K562 (cell line): Measurements from ENCODE around the gene KLF1. TPM values are rescaled to one million over a fixed set of nuclear protein-coding genes. Genes with fewer than 3 reads are reported as not detected.
A peak's percentile ranks its signal among the peaks of the same experiment; 100 is the strongest.

Experiments
- ATAC-seq: fragments of 200-7000 bp; cut with Tn5 transposase; 3 replicates; pipeline ENCODE4 v1.9.1; 2020; ENCODE audit warnings: moderate library complexity
- BruUV-seq: library from RNA; stranded (reverse); fragments of 400-500 nt; replicated peaks from 2 replicates; lab custom pipeline; 2021; lab: Mats Ljungman, UMichigan
- CTCF ChIA-PET: fragments of 300-600 bp; formaldehyde crosslinking; extraction: SDS; loops from one replicate; lab custom pipeline; 2021; ENCODE audit warnings: low intra/inter-chr PET ratio; lab: Yijun Ruan, JAX
- POLR2A ChIA-PET: fragments of 300-600, 350-650 bp; sonication (Branson Sonifier 250); formaldehyde crosslinking; extraction: SDS; loops from one replicate; lab custom pipeline; 2021; ENCODE audit warnings: antibody characterized with exemption, inconsistent platforms; lab: Yijun Ruan, JAX
- DNase-seq, 4 experiments: peaks; one replicate each; pipeline versions ENCODE4 v3.0.0 to v3.0.0-alpha.2; 2011 to 2018; ENCODE audit warnings: low spot score in 3 of 4, mixed read lengths in 3 of 4; ENCODE audit errors: extremely low read depth in 1 of 4
- FAIRE-seq: peaks from 2 replicates; lab custom pipeline; 2011; peaks lifted over from hg19 to GRCh38; lab: Jason Lieb, UNC
- H2AFZ ChIP-seq: 2 replicates; pipeline ENCODE4 v1.6.0; 2011; ENCODE audit warnings: low read depth, low read length, control low read depth, inconsistent platforms
- H3K27ac ChIP-seq: fragments of 200-600 bp; 3 replicates; pipeline ENCODE4 v1.8.0; 2011; ENCODE audit warnings: low read depth, mild to moderate bottlenecking, control low read depth, inconsistent platforms, low read length, moderate library complexity, mixed read lengths; ENCODE audit errors: extremely low read depth
- H3K27me3 ChIP-seq, 2 experiments: fragments of 300-600 bp in 1 of 2; 2 replicates in 1 of 2; 3 replicates in 1 of 2; pipeline versions ENCODE4 v1.6.0 to v1.8.0; 2011; ENCODE audit warnings: inconsistent platforms in 2 of 2, low read length in 2 of 2, mild to moderate bottlenecking in 1 of 2, mixed read lengths in 1 of 2, moderate library complexity in 1 of 2; ENCODE audit not compliant: control insufficient read depth in 2 of 2, insufficient read depth in 2 of 2
- H3K36me3 ChIP-seq: fragments of 300-600 bp; 3 replicates; pipeline ENCODE4 v1.8.0; 2011; ENCODE audit warnings: mild to moderate bottlenecking, low read length, inconsistent platforms; ENCODE audit not compliant: control insufficient read depth, insufficient read depth
- H3K4me1 ChIP-seq, 2 experiments: fragments of 200-600 bp in 1 of 2; replicated peaks in 1 of 2; 2 replicates in 1 of 2; 3 replicates in 1 of 2; pipeline versions ENCODE4 v1.5.1 to v1.8.0; 2011; ENCODE audit warnings: inconsistent platforms in 2 of 2, low read length in 2 of 2, mild to moderate bottlenecking in 1 of 2, mixed read lengths in 1 of 2, moderate library complexity in 1 of 2; ENCODE audit not compliant: control insufficient read depth in 2 of 2, insufficient read depth in 2 of 2
- H3K4me2 ChIP-seq: 2 replicates; pipeline ENCODE4 v1.6.1; 2011; ENCODE audit warnings: low read length, control low read depth, inconsistent platforms, mixed read lengths; ENCODE audit not compliant: insufficient read depth
- H3K4me3 ChIP-seq: fragments of 200-600 bp; sonication (generic), shearing (Covaris generic); 2 replicates; pipeline ENCODE4 v1.5.1; 2016; ENCODE audit warnings: control low read depth, inconsistent platforms
- H3K79me2 ChIP-seq: fragments of 200-600 bp; 3 replicates; pipeline ENCODE4 v1.8.0; 2011; ENCODE audit warnings: low read length, inconsistent platforms; ENCODE audit not compliant: control insufficient read depth, insufficient read depth
- H3K9ac ChIP-seq, 2 experiments: 2 replicates each; pipeline versions ENCODE4 v1.6.0 to v1.6.1; 2011; ENCODE audit warnings: low read depth in 2 of 2, low read length in 2 of 2, control low read depth in 1 of 2, inconsistent platforms in 1 of 2, mild to moderate bottlenecking in 1 of 2, mixed read lengths in 1 of 2; ENCODE audit not compliant: insufficient read depth in 1 of 2
- H3K9me1 ChIP-seq: one replicate; pipeline ENCODE4 v1.6.0; 2011; ENCODE audit warnings: inconsistent platforms, mild to moderate bottlenecking, low read length, moderate library complexity; ENCODE audit not compliant: control insufficient read depth, insufficient read depth
- H3K9me3 ChIP-seq: replicated peaks from 2 replicates; pipeline ENCODE4 v1.5.1; 2011; ENCODE audit warnings: low read depth, low read length, inconsistent platforms; ENCODE audit not compliant: control insufficient read depth, insufficient read depth
- H4K20me1 ChIP-seq: replicated peaks from 2 replicates; pipeline ENCODE4 v1.6.1; 2011; ENCODE audit warnings: low read length, inconsistent platforms, mixed read lengths; ENCODE audit not compliant: control insufficient read depth, insufficient read depth
- CHD1 ChIP-seq: fragments of 200-600 bp; sonication (generic); IDR thresholded peaks from one replicate; pipeline ENCODE4 v1.6.1; 2012; ENCODE audit warnings: mild to moderate bottlenecking, moderate library complexity, low read length, inconsistent platforms
- ETV6 ChIP-seq, 3 experiments: fragments of 150-350 bp in 1 of 3; sonication (generic) in 1 of 3; formaldehyde crosslinking in 1 of 3; IDR thresholded peaks; 2 replicates each; pipeline versions ENCODE4 v1.6.1 to v1.8.0; 2014 to 2022; ENCODE audit warnings: borderline replicate concordance in 2 of 3, low read depth in 2 of 3, antibody characterized with exemption in 1 of 3, low read length in 1 of 3, mild to moderate bottlenecking in 1 of 3, missing genetic modification reagents in 1 of 3
- FOXK1 ChIP-seq: sonication (generic); formaldehyde crosslinking; IDR thresholded peaks from 2 replicates; pipeline ENCODE4 v1.8.0; 2022; ENCODE audit warnings: missing genetic modification reagents, mild to moderate bottlenecking, borderline replicate concordance
- NONO ChIP-seq, 2 experiments: fragments of 200-400 bp in 1 of 2; fragments of 450-650 bp in 1 of 2; formaldehyde crosslinking in 1 of 2; IDR thresholded peaks; 2 replicates each; pipeline ENCODE4 v1.6.1; 2017; ENCODE audit warnings: low read depth in 2 of 2, mild to moderate bottlenecking in 2 of 2, moderate library complexity in 2 of 2, low read length in 1 of 2
- SAFB2 ChIP-seq: fragments of 200-400 bp; formaldehyde crosslinking; IDR thresholded peaks from 2 replicates; pipeline ENCODE4 v1.6.1; 2018; ENCODE audit warnings: borderline replicate concordance, low read length, low read depth, moderate library complexity; ENCODE audit not compliant: severe bottlenecking
- SAP30 ChIP-seq: fragments of 200-600 bp; sonication (generic); IDR thresholded peaks from 2 replicates; pipeline ENCODE4 v1.6.1; 2012; ENCODE audit warnings: borderline replicate concordance, low read depth, mild to moderate bottlenecking, moderate library complexity, low read length, control low read depth, inconsistent platforms; ENCODE audit not compliant: insufficient read depth, poor library complexity, severe bottlenecking
- SRF ChIP-seq, 2 experiments: fragments of 250-450, 450-650 bp in 1 of 2; sonication (Bioruptor Pico) in 1 of 2; sonication (generic) in 1 of 2; formaldehyde crosslinking; IDR thresholded peaks; 2 replicates each; pipeline versions ENCODE4 v1.5.0 to v1.5.1; 2020 to 2022; ENCODE audit warnings: mild to moderate bottlenecking in 1 of 2, missing genetic modification reagents in 1 of 2
- YY1 ChIP-seq, 3 experiments: IDR thresholded peaks; 2 replicates each; pipeline ENCODE4 v1.6.1; 2011; ENCODE audit warnings: low read length in 2 of 3, mild to moderate bottlenecking in 2 of 3, moderate library complexity in 2 of 3, borderline replicate concordance in 1 of 3, control low read depth in 1 of 3, low read depth in 1 of 3; ENCODE audit not compliant: insufficient read depth in 3 of 3, insufficient replicate concordance in 2 of 3, control insufficient read depth in 1 of 3, insufficient read length in 1 of 3; ENCODE audit errors: extremely low read depth in 1 of 3
- ZNF354B ChIP-seq: fragments of 250-450 bp; sonication (Bioruptor Pico); IDR thresholded peaks from 2 replicates; pipeline ENCODE4 v1.4.0; 2020
- ZNF511 ChIP-seq: sonication (generic); formaldehyde crosslinking; IDR thresholded peaks from 2 replicates; pipeline ENCODE4 v1.8.0; 2022; ENCODE audit warnings: mild to moderate bottlenecking, missing genetic modification reagents
- ZNF707 ChIP-seq: fragments of 250-450 bp; sonication (Bioruptor Pico); conservative IDR thresholded peaks from 2 replicates; pipeline ENCODE4 v1.8.0; 2022; ENCODE audit warnings: inconsistent platforms, mild to moderate bottlenecking, moderate library complexity
- WGBS: fragments of 100-300 bp; shearing (Covaris generic); methylation state at CpG from one replicate; pipeline ENCODE4 v1.1.6; 2016; ENCODE audit warnings: low coverage, mixed read lengths; ENCODE audit not compliant: insufficient coverage; ENCODE audit errors: missing lambda C conversion rate; 5-methylcytosine and 5-hydroxymethylcytosine counted together
- in situ Hi-C: fragments of 300-500 bp; cut with MboI; formaldehyde crosslinking; loops from 4 replicates; pipeline ENCODE4 v1.15.0; 2018; ENCODE audit warnings: inconsistent platforms, mixed read lengths
- intact Hi-C: fragments of 100-400 bp; cut with micrococcal nuclease; formaldehyde crosslinking; loops from 2 replicates; pipeline ENCODE4 v1.14.2; 2022
- polyA plus RNA-seq, 8 experiments: library from polyadenylated mRNA; depleted of rRNA in 4 of 8; stranded (reverse) in 5 of 8; unstranded in 3 of 8; fragments of >200 nt; fragmentation: Nextera tagmentation in 2 of 8; fragmentation: Illumina TruSeq in 1 of 8; extraction: Ambion mirVana in 2 of 8; extraction: Trizol in 1 of 8; gene quantifications; 2 replicates each; pipeline versions ENCODE4 v1.2.1 to v1.2.3, GENCODE V29; 2011 to 2014; ENCODE audit warnings: inconsistent platforms in 1 of 8, missing spikeins in 1 of 8
- total RNA-seq, 7 experiments: library from RNA; depleted of rRNA in 6 of 7; stranded (reverse); fragments of >200 nt in 6 of 7; fragmentation: Illumina TruSeq in 2 of 7; extraction: Trizol in 2 of 7; gene quantifications; 2 replicates each; pipeline versions ENCODE4 v1.2.1 to v1.2.3, GENCODE V29; 2011 to 2021; ENCODE audit warnings: low replicate concordance in 1 of 7
- TF ChIP-seq, protein P1 (sequence below): sonication (generic); formaldehyde crosslinking; IDR thresholded peaks from 2 replicates; pipeline ENCODE4 v1.8.0; 2022; ENCODE audit warnings: missing genetic modification reagents, mild to moderate bottlenecking, moderate library complexity, borderline replicate concordance
- TF ChIP-seq, protein P2 (sequence below): sonication (generic); formaldehyde crosslinking; IDR thresholded peaks from 2 replicates; pipeline ENCODE4 v1.8.0; 2022; ENCODE audit warnings: missing genetic modification reagents, mild to moderate bottlenecking, borderline replicate concordance

Gene KLF1
- total and polyA plus RNA-seq, 9 of the 15 experiments (the other 6 are each of a cell fraction or from before 2014, with no cell fraction given): 8.4 to 163 (median 47.3) TPM

DNA sequence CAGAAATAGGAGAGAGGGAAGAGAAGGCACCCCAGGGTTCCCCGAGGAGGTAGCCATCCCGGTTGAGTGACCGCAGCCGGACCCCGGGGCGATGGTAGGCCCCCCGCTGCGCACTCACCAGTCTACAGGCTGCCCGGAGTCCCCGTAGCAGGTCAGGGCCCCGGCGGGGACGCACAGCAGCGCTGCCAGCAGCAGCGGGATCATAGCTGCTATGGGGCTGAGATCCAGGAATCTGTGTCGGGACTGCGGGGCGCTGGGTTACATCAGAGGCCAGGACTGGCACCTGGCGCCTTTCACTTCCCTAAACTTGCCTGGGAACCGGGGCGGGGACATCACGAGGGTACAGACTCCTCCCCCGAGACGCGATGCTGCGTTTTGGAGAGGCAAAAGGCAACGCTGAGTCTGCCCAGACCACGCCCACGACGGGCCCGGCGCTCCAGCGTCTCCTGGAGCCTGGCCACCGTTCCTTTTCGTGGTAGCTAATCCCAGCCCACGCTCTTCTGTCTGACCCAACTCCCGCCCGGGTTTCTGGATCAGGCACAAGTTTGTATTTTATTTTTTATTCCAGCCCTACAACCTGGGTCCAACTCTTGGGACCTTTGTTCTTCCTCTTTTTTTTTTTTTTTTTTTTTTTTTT lies 5.7 kb downstream of the KLF1 start, which contains the start of gene DNASE2 (continued):
- TF ChIP-seq, protein P1, sequence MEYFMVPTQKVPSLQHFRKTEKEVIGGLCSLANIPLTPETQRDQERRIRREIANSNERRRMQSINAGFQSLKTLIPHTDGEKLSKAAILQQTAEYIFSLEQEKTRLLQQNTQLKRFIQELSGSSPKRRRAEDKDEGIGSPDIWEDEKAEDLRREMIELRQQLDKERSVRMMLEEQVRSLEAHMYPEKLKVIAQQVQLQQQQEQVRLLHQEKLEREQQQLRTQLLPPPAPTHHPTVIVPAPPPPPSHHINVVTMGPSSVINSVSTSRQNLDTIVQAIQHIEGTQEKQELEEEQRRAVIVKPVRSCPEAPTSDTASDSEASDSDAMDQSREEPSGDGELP (CRISPR knock-in tag): peak; percentile 67; the same call in 1 of the 2 replicates
- TF ChIP-seq NONO (IDR thresholded peaks at IDR 0.05; ENCODE audit: low read depth in 2 of 2, low read length in 1 of 2) (no peak), SRF (CRISPR knock-in tag; IDR thresholded peaks at IDR 0.05) (peak in 1 of 2 experiments; percentile 41; a peak in 1 of 4 replicates)

- POLR2A ChIA-PET: interaction anchor here (0.6 to 2.9 kb wide), 12 partner anchors 8 to 274 kb away, joined by 3 to 23 read pairs (median 3); partner anchors contain the start of genes CALR, FARSA, GCDH and JUNB
- no peak for FAIRE-seq
- TF ChIP-seq ZNF354B (no peak), ETV6 (IDR thresholded peaks at IDR 0.05; ENCODE audit: borderline replicate concordance in 1 of 2, low read depth in 2 of 2, low read length in 1 of 2) (no peak), ETV6 (CRISPR knock-in tag; IDR thresholded peaks at IDR 0.05; ENCODE audit: borderline replicate concordance) (0 out of 2 replicates have a peak, but pooled peaks have one; percentile 43), SAP30 (peak; percentile 48), ZNF707 (CRISPR knock-in tag) (no peak), YY1 (IDR thresholded peaks at IDR 0.05; ENCODE audit: borderline replicate concordance in 1 of 3, control insufficient read depth in 1 of 3, extremely low read depth in 1 of 3, insufficient read depth in 3 of 3, insufficient read length in 1 of 3, insufficient replicate concordance in 2 of 3, low read depth in 1 of 3, low read length in 2 of 3) (no peak), SAFB2 (no peak), CHD1 (peak; percentile 49), ZNF511 (0 out of 2 replicates have a peak, but pooled peaks have one; percentile 27), FOXK1 (CRISPR knock-in tag) (0 out of 2 replicates have a peak, but pooled peaks have one; percentile 87)
- TF ChIP-seq, protein P2, sequence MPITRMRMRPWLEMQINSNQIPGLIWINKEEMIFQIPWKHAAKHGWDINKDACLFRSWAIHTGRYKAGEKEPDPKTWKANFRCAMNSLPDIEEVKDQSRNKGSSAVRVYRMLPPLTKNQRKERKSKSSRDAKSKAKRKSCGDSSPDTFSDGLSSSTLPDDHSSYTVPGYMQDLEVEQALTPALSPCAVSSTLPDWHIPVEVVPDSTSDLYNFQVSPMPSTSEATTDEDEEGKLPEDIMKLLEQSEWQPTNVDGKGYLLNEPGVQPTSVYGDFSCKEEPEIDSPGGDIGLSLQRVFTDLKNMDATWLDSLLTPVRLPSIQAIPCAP (CRISPR knock-in tag): 0 out of 2 replicates have a peak, but pooled peaks have one; percentile 12
Observed at GRCh38 chr19:12880551-12881171, 6.3 kb downstream of the KLF1 start.

More at GRCh38 chr19:12880551-12881171, 6.3 kb downstream of the KLF1 start:
- Histone ChIP-seq H2AFZ (peak overlapping the region; percentile 88), H3K9me1 (no peaks in the 10 kb centered on the region), H3K4me3 (peak overlapping the region; percentile 67), H3K9me3 (no peaks in the 10 kb centered on the region), H3K4me1 (peaks cover 31 to 59% of the 10 kb centered on the region in 2 experiments; a peak in 4 of 5 replicates), H3K36me3 (peaks cover 42% of the 10 kb centered on the region), H3K27ac (peak overlapping the region; percentile 96), H3K79me2 (peaks cover 50% of the 10 kb centered on the region), H3K9ac (peak overlapping the region; percentile 73 to 96), H4K20me1 (peaks cover 5% of the 10 kb centered on the region; the same call in 1 of the 2 replicates), H3K27me3 (no peaks in the 10 kb centered on the region), H3K4me2 (peak overlapping the region; percentile 93)
- no peak for DNase-seq
- 21% methylated on average over 17 of the region's 29 CpGs for WGBS
- BruUV-seq: TSS peak; percentile 9
- in situ Hi-C loops (no loop called here), intact Hi-C loops (no loop called here)
- ATAC-seq: no peak
- CTCF ChIA-PET: no interaction called here
